Stimulated activated CD8-positive, alpha-beta memory T cell treated with anti-CD3 and anti-CD28 coated beads, Interleukin-15, amount 100 ng/mL, for 4 hours (primary cell): Measurements from ENCODE around the gene CACNA2D3.

ENCODE experiments used
- DNase-seq, 2 donors: peaks; one replicate each; pipeline ENCODE4 v3.0.0-alpha.2; 2020; ENCODE audit warnings: low read depth in 2 of 2

Gene CACNA2D3

GRCh38 chr3:54800478-54800877, 678.1 kb downstream of the CACNA2D3 start:
- DNase-seq, result no peak

DNA sequence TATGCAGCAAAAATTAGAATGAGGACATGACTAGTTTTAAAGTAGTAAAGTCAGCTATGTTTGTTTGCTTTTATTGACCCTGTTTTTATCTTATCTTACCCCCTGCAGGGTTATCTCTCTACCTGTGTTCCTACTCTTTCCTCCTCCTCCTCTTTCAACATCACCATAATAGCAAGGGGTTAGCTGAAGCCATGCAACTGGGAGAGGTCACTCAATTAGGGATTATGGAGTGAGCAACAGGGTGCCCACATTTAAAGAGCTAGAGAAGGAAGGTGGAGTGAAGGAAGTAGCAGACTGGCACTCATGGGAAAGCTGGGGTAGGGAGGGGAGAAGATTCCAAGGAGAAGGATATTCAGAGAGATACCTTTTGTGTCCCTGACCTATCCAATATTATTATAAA, 679.6 kb downstream of the CACNA2D3 start:
- DNase-seq, result no peak

GRCh38 chr3:54810401-54810800, 688.0 kb downstream of the CACNA2D3 start:
- no peak for DNase-seq

DNA sequence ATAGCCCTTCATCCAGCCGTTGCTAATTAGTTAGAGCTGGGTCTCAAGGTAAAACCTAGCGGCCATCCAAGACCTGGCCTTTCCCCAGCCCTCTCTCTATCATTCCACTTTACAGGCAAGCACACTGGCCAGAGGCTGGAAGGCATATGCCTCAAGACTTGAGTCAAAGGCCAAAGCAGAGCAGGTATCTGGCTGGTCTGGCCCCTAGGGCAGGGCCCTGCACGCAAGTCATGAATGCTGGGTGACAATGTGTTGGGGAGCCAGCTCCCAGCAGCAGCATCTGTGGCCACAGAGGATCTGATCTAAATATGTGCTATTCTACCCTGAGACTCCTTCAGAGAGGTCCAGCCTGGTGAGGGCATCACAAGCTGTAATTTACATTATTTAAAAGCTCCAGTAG, 691.9 kb downstream of the CACNA2D3 start:
- DNase-seq, result no peak

DNA sequence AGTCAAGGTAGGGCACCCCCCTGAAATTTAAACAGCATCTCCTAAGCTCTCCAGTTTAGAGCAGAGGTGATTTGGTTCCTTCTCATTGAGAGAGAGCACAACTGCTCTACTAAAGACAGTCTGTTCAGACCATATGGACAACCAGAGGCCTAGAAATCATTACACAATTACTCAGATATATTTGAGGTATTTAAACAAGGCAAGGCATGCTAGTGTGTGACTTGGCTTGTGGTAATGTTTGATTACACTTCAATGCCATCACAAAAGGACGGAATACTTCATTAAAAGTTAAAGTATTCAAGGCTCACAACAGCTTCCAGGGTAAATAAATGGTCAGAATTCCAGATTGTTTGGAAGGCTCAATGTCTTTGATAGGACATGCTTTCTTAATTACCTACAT, 695.3 kb downstream of the CACNA2D3 start:
- DNase-seq, result no peak

DNA sequence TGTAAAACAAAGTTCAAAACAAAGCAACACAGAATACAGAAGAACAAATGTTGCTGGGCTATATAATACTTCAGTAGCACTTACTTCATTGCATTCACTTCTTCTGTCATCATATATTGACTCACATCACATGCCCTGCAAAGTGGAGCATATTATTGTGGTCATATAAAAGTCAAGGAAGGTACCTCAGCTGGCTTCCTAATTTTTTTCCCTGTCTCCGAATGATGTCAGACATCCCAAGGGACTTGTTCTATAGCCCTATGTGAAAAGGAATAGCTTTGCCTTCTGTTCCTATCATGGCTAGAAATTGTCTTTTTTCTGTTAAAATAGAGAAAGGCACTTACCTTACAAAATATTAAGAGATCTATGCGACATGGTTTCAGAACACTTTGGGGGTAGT, 696.1 kb downstream of the CACNA2D3 start:
- DNase-seq, result no peak

GRCh38 chr3:54818942-54819341, 696.6 kb downstream of the CACNA2D3 start:
- DNase-seq, result no peak

DNA sequence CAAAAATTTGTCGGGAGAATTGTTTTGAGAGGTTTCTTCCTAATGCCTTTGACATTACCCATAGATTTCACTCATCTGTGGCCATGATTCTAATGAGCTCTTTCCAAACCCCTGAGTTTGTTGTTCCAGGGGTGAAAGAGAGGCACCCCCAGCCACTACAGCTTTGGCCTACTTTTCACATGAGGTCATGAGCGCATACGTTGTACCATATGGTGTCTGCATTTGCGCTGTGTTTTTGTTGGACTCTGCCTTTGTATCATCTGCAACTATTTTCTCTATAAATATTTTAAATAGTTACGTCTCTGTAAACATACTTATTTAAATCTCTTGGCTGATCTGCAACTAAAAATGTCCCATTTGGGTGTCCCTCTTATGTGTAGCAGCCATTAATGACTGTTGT, 697.6 kb downstream of the CACNA2D3 start:
- DNase-seq, result no peak

DNA sequence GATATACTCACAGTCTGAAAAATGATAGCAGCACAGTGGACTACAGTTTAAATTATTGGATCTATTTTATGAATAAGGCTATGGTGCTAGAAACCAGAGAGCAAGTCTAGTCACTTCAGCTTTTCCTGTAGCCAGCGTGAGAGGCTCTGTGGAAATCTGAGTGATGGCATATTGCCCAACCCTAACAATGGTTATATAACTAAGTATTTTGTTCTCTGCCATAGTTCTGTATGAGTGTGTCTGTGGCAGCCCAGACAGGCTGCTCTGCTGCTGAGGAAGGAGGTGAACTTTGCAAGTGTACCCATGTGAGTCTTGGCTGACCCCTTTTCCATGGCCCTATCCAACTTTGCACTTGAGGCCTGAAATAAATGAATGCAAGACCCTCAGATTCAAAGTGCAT, 699.9 kb downstream of the CACNA2D3 start:
- DNase-seq, result no peak

- no peak for DNase-seq
These were observed 703.9 kb downstream of the CACNA2D3 start for GRCh38 chr3:54826251-54826691.

DNA sequence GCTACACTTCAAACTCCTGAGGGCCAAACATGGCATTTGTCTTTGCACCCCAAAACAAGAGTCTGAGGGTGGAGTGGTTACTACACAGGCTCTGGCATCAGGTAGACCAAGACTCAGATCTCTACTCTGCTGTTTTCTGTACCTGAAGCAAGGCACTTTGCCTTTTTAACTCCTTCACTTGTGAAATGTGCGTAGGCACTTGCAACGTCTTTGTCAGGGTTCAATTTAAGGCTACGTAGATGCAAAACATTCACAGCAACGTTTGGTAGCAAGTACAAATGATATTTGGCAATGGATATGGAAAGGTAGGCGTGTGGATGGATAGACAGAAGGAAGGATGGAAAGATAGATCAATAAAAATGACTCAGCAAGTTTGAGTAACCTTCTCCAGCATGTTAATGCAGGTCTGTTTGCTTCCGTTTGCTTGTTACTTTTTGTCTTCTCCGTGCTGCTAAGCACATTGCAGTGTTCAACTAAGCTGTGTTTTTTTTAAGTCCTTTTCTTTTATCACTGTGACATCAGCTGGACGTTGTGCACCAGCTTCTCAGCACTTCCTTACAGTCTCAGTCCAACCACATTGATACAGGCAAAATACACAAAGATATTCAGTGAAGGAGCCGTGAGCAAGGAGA, 704.8 kb downstream of the CACNA2D3 start:
- DNase-seq, result no peak

DNA sequence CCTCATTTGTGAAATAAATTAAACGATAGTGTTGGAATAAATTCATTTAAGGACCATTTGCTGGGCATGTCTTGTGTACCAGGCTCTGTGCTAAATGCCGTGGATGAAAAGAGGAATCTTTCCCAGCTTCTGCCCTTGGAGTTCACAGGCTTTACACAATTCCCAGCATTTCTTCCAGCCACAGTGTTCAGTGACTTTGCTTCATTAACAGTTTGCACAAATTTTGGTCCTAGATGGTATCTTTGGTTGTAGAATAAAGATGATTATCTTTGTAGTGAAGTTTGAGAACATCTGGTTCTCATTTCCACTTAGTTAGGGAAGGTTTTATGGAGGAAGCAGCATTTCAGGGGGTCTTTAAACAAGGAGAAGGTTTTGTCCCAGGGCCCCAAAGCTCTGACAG, 705.4 kb downstream of the CACNA2D3 start:
- DNase-seq, result no peak

GRCh38 chr3:54830658-54831057, 708.3 kb downstream of the CACNA2D3 start:
- no peak for DNase-seq

DNA sequence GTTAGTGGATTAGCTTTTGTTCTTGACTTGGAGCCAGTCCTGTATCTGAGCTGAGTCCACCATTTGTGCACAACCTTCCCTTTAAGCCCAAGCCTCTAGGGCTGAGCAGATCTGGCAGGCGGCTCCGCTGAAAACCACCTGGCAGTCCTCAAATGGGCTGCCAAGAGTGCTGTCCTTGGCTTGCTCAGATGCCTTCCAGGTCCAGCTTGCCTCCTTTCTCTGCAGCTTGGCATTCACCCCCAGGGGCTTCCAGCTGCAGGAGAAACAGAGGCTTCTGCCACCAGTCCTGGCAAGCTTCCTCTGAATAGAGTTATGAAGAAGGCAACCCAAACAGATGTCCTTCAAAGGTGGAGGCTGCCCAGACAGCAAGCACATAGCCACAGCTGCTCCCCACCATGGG, 708.8 kb downstream of the CACNA2D3 start:
- DNase-seq, result no peak

GRCh38 chr3:54832876-54833275, 710.5 kb downstream of the CACNA2D3 start:
- no peak for DNase-seq

GRCh38 chr3:54835701-54836100, 713.3 kb downstream of the CACNA2D3 start:
- no peak for DNase-seq

DNA sequence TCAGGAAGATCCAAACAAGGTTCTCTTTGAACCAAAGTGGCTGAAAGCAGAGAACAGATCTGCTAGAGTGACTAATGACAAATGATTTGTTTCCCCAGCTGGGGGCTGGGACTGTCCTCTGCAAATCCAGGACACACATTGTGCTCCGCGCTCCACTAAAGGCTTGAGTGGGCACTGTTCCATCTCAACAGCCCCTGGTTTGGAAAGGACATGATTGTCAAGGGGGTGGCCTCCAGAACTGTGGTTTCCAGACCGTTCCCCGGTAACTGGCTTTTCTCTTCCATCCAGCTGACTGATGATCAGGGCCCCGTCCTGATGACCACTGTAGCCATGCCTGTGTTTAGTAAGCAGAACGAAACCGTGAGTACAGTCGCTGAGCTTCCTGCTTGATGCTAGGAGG, 714.5 kb downstream of the CACNA2D3 start:
- no peak for DNase-seq

GRCh38 chr3:54837964-54838363, 715.6 kb downstream of the CACNA2D3 start:
- no peak for DNase-seq

- no peak for DNase-seq
These were observed 719.1 kb downstream of the CACNA2D3 start for GRCh38 chr3:54841471-54841870.

DNA sequence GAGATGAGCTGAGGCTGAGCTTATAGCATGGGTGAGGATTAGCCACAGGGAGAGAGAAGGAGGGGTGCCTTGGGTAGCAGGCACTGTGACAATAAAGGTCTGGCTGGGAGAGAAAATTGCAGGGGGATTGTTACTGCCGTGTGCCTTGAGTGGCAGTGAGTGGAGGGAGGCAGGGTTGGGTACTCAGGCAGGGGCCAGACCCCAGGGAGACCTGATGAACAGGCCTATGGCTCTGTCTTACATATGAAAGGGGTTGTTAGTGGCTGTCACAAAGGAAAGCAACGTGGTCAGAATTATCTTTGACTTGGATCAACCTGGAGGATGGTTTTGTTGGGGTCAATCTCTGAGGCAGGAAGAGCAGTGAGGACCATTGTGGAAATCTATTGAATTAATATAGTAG, 721.0 kb downstream of the CACNA2D3 start:
- DNase-seq, result no peak

- no peak for DNase-seq
These were observed 721.9 kb downstream of the CACNA2D3 start for GRCh38 chr3:54844211-54844610.

DNA sequence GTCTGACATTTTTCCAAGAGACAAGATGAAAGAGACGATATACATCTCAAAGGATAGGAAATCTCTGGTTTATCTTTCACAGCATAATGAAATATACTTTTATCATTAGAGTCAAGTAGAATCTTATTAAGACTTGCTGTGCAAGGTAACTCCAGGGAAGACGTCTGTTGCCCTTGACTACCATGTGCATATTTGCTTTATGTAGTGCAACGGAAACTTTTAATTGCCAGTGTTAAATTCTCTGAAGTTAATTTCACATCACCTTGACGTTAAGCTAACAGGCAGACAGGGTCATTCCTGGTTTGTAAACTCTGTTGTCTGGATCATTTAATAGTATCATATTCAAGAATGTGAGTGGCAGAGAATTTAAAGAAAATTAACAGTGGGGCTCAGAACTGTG, 722.7 kb downstream of the CACNA2D3 start:
- DNase-seq, result no peak

DNA sequence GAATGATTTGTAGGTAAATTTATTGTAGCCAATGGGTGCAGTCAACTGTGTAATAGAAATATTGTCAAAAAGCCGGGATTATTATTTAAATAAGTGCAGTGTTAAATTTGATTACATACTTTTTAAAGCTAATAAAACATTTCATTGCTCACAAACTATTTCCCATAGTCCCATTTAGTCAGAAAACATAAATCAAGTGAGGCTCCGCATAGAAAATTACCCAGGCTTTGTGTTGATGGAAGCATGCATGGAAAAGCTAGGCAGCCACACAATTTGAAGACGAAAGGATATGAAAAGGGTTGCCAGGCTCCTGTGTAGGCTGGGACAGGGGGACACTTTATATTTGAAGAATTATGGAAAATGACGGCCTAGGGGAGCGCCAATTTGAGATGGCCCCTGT, 723.2 kb downstream of the CACNA2D3 start:
- DNase-seq, result no peak

- no peak for DNase-seq
These were observed 723.8 kb downstream of the CACNA2D3 start for GRCh38 chr3:54846119-54846518.
